RKO (cell line): ENCODE measurements around the gene TNPO3.

Experiments used
- DNase-seq: peaks from one replicate; pipeline ENCODE4 v3.0.0-alpha.2; 2016; ENCODE audit warnings: low spot score

Gene TNPO3

GRCh38 chr7:128906766-128907559, 147.9 kb downstream of the TNPO3 start:
- no peak for DNase-seq

- DNase-seq = no peak
Observed at GRCh38 chr7:128906001-128906765, 148.7 kb downstream of the TNPO3 start.

- DNase-seq = peak; percentile 76
Observed at GRCh38 chr7:128904381-128905197, 150.3 kb downstream of the TNPO3 start.
